ENCODE measurements around the gene OPCML. TPM values are rescaled to one million over a fixed set of nuclear protein-coding genes. Genes with fewer than 3 reads are reported as not detected.

OPCML gene
- polyA plus RNA-seq, 1 donor from 2014 or later: not detected

DNA sequence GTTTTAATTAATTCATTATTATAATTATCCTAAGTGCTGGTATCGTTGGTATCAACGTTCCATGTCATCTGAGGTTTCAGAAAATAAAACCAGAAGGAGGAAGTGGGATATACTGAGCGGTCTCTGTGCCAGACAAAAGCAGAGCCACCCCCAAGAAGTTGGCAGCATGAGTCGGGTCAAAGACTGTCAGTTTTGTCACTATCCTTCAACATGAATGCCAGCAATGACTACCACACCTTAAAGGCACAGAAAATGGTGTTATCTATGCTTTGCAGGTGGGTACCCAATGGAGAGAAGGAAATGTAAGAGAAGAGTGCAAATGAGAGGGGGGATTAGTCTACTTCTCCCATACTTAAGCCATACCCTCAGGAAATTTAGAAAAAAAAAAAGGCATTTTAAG lies 408.5 kb downstream of the OPCML start:
- Mint-ChIP-seq H3K36me3 (no peaks in the 10 kb centered on the region), H3K27ac (no peak overlapping the region), H3K9me3 (no peaks in the 10 kb centered on the region), H3K27me3 (no peaks in the 10 kb centered on the region), H3K4me1 (peaks cover 0 to 1% (median 0%) of the 10 kb centered on the region in 3 donors), H3K4me3 (no peak overlapping the region)

DNA sequence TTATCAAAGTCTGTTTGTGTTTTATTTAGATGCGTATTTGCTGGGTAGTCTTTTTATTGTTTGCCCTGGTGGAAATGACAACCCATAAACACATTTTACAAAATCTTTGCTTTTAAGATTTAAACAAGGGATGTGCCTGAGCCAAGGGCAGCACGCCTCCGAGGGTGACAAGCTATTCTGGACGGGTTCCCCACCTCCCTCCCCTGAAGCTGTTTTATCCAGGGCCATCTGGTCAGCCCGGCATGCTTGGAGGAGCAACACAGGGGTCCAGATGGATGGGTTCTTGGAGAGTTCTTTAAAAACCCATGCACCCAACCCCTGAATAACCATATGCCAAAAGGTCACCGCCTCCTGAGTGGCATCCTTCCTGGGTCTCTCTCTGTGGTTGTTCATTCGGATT lies 408.9 kb downstream of the OPCML start:
- Mint-ChIP-seq H3K36me3 (no peaks in the 10 kb centered on the region), H3K27me3 (no peaks in the 10 kb centered on the region), H3K4me3 (no peak overlapping the region), H3K27ac (no peak overlapping the region), H3K4me1 (peaks cover 0 to 1% (median 0%) of the 10 kb centered on the region in 3 donors), H3K9me3 (no peaks in the 10 kb centered on the region)

DNA sequence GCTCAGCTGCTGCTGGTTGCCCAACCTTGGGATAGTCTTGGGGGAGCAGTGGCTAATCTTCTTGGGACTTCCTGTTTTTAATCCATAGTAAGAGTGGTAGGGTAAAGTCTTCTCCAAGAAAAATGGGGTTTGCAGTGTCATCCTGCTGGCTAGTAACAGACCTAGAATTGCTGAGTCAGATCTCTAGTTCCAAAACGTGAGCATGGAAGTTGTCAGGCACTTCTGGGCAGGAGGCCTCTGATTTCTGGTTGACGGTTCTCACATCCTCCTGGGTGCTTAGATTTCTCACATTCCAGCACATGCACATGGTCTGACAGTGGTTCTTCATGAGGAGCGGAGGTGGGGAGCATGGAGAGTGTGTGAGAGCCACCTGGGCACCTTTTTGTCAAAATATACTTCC lies 410.0 kb downstream of the OPCML start:
- Mint-ChIP-seq H3K27ac (no peak overlapping the region), H3K36me3 (no peaks in the 10 kb centered on the region), H3K9me3 (no peaks in the 10 kb centered on the region), H3K27me3 (no peaks in the 10 kb centered on the region), H3K4me1 (peaks cover 0 to 1% (median 0%) of the 10 kb centered on the region in 3 donors), H3K4me3 (no peak overlapping the region)

DNA sequence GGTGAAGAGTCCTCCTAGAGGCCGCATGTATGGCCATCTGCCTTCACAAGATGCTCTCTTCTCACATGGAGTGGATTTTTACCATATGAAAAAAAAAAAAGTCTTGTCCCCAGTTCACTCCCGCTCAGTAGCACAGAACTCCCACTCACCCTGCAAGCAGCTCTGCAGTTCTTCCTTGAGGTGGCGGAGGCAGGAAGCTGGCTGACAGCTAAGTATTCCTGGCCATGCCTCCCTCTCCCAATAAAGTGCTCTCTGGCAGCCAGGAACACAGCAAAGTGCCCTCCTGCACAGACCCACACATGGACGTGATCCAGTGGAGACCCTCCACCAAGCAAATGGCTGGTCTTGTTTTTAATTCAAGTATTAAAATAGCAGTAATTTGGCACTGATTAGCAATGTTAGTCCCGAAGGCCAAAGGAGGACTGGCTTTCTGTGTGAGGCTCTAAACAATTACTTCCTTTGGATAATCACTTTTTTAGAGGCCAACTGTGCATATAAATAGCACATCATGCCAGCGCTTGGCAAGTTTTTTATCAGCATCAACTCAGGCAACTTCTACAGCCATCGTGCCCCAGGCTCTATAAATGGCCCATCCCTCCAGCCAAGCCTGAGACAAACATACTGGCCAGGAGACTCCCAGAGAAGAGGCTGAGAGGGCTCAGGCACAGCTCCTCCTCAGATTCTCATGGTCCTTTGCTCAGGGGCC lies 413.6 kb downstream of the OPCML start:
- Mint-ChIP-seq H3K27me3 (no peaks in the 10 kb centered on the region), H3K36me3 (no peaks in the 10 kb centered on the region), H3K27ac (no peak overlapping the region), H3K9me3 (no peaks in the 10 kb centered on the region), H3K4me1 (no peaks in the 10 kb centered on the region), H3K4me3 (no peak overlapping the region)

DNA sequence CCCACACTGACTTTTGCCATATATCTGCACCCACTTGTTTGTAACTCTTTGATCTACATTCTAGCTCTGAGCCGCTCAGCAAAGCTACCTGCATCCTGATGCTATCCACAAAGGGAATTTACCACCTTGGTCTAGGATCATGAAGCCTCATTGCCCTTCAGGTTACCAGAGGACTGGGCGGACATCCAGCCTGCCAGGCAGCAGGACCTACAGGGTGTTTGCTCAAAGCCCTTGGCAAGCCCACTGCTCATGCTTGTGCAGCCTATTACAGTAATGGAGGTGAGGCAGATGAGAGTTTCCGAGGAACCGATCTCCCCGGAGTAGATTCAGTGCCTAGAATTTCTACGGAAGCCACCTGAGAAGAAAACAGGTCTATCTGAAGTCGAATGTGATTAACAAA lies 417.2 kb downstream of the OPCML start:
- Mint-ChIP-seq H3K4me3 (no peak overlapping the region), H3K27me3 (no peaks in the 10 kb centered on the region), H3K9me3 (peaks cover 0 to 3% (median 0%) of the 10 kb centered on the region in 3 donors), H3K36me3 (no peaks in the 10 kb centered on the region), H3K27ac (no peak overlapping the region), H3K4me1 (no peaks in the 10 kb centered on the region)

DNA sequence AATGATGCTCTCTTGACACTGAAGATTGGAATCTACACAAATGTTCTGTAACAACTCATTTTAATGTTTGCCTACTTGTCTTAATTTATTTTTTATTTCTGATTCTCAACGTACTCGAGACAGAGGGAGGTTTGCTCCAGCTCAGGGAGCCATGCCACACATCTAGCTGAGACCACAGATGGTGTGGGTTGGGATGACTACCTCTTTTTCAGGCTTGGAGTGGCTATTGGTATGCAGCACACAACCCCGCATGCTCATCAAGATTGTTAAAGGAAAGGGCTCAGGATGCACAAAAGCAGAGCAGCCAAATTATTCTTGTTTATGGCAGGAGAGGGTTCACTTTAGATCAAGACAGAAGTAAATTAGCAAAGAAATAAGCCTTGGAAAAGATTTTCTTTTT lies 424.5 kb downstream of the OPCML start:
- Mint-ChIP-seq H3K27ac (no peak overlapping the region), H3K36me3 (no peaks in the 10 kb centered on the region), H3K4me1 (no peaks in the 10 kb centered on the region), H3K4me3 (no peak overlapping the region), H3K9me3 (peaks cover 0 to 1% (median 0%) of the 10 kb centered on the region in 3 donors), H3K27me3 (no peaks in the 10 kb centered on the region)

DNA sequence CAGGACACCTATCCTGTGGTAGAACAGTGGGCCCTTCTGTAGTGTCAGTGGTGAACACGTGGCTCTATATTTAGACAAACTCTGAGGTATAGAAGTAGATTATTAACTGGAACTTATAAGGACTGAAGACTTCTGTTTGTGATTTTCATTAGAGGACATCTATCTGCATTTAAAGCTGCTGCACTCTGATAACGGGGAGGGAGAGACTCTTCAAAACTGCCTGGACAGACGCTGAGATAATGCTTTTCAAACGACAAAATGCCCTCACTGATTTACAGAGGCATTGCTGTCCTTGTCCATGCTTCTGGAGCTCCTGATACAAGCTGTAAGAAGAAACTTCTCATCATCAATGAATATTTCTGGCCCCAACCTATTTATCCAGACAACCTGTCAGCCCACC lies 425.2 kb downstream of the OPCML start:
- no peak overlapping the region for H3K27ac Mint-ChIP-seq
- peaks cover 0 to 1% (median 0%) of the 10 kb centered on the region in 3 donors for H3K9me3 Mint-ChIP-seq
- no peaks in the 10 kb centered on the region for H3K4me1 Mint-ChIP-seq
- no peaks in the 10 kb centered on the region for H3K27me3 Mint-ChIP-seq
- no peak overlapping the region for H3K4me3 Mint-ChIP-seq
- H3K36me3 Mint-ChIP-seq: no peaks in the 10 kb centered on the region

DNA sequence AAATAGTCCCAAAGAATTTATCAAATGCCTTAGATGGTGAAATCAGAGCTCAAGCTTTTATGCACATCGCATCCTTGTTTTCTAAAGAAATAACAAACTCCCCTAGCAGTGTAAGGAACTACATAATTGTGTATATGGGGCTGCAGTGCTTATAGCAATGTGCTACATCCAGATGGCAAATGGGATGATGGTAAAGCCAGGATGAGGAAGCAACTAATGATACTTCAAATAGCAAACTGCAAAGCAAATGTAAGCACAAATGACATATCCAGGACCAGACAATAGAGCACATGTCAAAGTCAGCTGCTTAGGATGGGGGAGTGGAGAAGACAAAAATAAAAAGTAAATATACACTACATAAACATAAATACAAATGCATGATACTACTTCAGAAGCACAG lies 425.9 kb downstream of the OPCML start:
- no peaks in the 10 kb centered on the region for H3K36me3 Mint-ChIP-seq
- H3K4me1 Mint-ChIP-seq: no peaks in the 10 kb centered on the region
- H3K27ac Mint-ChIP-seq: no peak overlapping the region
- H3K4me3 Mint-ChIP-seq: no peak overlapping the region
- no peaks in the 10 kb centered on the region for H3K27me3 Mint-ChIP-seq
- peaks cover 0 to 1% (median 0%) of the 10 kb centered on the region in 3 donors for H3K9me3 Mint-ChIP-seq

DNA sequence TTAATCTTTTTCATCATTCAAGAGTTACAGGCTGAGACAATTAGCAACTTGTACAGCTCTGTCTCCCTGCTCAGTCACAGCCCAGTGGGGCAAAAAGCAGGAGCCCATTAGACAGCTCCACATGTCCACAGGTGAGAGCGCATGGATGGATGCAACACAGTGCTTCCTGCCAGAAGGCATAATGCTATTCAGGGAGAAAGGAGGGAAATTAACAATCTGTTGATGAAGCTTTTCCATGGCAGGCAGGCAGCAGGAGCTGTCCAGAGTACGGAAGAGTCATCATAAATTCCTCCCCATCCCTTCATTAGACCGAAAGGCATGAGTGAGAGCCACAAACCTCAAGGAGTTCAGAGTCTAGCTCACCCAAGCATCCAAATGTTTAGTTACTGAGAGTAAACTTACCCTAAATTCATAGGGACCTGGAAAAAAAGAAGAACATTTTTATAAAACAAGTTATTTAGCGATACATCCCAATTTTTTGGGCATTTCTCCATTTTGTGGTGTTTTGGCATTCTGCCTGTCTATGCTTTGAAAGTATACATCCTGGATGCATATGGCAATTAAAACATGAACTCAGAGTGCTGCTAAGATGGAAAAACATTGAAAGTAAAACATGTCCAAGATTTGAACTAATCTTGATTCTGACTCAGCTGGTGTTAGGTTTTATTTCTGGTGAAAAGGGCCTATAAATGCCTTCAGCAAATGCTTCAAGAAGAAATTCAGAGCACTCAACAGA lies 428.1 kb downstream of the OPCML start:
- Mint-ChIP-seq H3K36me3 (no peaks in the 10 kb centered on the region), H3K4me3 (no peak overlapping the region), H3K4me1 (no peaks in the 10 kb centered on the region), H3K9me3 (peaks cover 0 to 5% (median 1%) of the 10 kb centered on the region in 3 donors), H3K27me3 (no peaks in the 10 kb centered on the region), H3K27ac (no peak overlapping the region)

DNA sequence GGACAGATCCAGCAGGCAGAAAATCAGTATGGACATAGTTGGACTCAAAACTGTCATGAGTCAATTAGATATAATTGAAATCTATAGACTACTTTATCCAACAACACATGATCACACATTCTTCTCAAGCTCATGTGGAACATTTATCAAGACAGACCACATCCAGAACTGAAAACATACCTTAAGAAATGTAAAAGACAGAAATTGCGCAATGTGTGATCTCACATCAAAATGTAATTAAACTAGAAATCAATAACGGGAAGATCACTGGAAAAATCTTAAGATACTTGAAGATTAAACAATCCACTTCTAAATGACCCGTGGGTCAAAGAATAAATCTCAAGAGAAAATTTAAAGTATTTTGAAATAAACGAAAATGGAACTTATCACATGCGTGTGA lies 435.3 kb downstream of the OPCML start:
- Mint-ChIP-seq H3K4me1 (no peaks in the 10 kb centered on the region), H3K9me3 (peaks cover 4 to 25% (median 6%) of the 10 kb centered on the region in 3 donors), H3K4me3 (no peak overlapping the region), H3K27me3 (no peaks in the 10 kb centered on the region), H3K36me3 (peaks cover 2% of the 10 kb centered on the region), H3K27ac (no peak overlapping the region)

DNA sequence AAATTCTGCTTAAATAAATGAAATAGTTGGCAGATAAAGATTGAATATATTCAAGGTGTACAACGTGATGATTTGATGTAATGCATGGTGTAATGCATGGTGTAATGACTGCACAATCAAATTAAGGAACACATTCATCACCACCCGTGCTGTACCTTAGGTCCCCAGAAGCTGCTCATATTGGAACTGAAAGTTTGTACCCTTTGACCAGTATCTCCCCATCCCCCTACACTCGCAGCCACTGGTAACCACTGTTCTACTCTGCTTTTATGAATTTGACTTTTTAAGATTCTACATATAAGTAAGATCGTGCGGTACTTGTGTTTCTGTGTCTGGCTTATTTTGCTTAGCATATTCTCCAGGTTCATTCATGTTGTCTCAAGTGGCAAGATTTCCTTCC lies 445.8 kb downstream of the OPCML start:
- Mint-ChIP-seq H3K27ac (no peak overlapping the region), H3K36me3 (no peaks in the 10 kb centered on the region), H3K4me1 (peaks cover 0 to 2% (median 0%) of the 10 kb centered on the region in 3 donors), H3K9me3 (peaks cover 0 to 7% (median under 1%) of the 10 kb centered on the region in 3 donors), H3K27me3 (peaks cover 30% of the 10 kb centered on the region), H3K4me3 (no peak overlapping the region)

DNA sequence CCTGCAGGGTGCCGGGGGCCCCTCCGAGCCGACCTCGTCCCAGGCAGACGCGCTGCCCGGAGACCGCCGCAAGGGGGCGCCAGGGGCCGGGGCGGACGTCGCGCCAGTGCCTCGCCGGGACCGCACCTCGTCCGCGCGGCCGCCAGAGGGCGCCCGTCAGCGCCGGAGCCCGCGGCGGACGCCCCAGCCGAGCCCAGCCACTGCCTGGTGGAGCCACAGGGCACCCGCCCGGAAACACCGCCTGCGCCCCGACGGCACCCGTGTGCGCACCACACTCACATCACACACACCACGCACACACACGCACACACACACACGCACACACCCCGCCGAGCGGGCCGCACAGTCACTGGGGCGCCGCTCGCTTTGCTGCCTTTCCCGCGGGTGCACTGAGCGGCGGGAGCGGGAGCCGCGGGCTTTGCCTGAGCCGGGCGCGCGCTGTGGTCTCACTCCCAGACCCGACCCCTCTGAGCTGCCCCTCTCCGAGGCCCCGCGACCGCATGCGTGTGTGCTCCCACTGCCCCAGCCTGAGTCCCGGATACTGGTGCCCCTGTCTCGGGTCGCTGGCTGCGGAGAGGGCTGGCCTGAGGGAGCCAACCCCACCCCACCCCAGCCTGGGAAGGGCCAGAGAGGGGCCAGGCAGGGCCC lies 449.3 kb downstream of the OPCML start:
- peaks cover 30% of the 10 kb centered on the region for H3K27me3 Mint-ChIP-seq
- H3K9me3 Mint-ChIP-seq: peaks cover 0 to 3% (median 3%) of the 10 kb centered on the region in 3 donors
- H3K36me3 Mint-ChIP-seq: no peaks in the 10 kb centered on the region
- no peak overlapping the region for H3K4me3 Mint-ChIP-seq
- peaks cover 0 to 2% (median 0%) of the 10 kb centered on the region in 3 donors for H3K4me1 Mint-ChIP-seq
- H3K27ac Mint-ChIP-seq: no peak overlapping the region

DNA sequence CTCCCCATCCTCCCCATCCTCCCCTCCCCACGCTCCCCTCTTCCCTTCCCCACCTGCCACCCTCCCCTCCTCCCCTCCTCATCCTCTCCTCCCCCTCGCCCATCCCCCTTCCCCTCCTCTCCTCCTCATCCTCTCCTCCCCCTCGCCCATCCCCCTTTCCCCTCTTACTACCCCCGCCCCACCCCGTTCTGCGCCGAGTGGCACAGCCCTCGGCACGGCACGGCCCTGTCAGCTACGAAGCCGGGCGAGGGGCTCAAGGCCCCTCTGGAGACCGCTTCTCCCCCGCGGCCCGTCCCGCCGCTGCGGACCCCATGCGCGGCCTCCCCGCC lies 449.9 kb downstream of the OPCML start:
- H3K27ac Mint-ChIP-seq: no peak overlapping the region
- H3K27me3 Mint-ChIP-seq: peaks cover 26% of the 10 kb centered on the region
- H3K36me3 Mint-ChIP-seq: no peaks in the 10 kb centered on the region
- H3K4me3 Mint-ChIP-seq: no peak overlapping the region
- peaks cover 0 to 3% (median 3%) of the 10 kb centered on the region in 3 donors for H3K9me3 Mint-ChIP-seq
- H3K4me1 Mint-ChIP-seq: peaks cover 0 to 2% (median 0%) of the 10 kb centered on the region in 3 donors

DNA sequence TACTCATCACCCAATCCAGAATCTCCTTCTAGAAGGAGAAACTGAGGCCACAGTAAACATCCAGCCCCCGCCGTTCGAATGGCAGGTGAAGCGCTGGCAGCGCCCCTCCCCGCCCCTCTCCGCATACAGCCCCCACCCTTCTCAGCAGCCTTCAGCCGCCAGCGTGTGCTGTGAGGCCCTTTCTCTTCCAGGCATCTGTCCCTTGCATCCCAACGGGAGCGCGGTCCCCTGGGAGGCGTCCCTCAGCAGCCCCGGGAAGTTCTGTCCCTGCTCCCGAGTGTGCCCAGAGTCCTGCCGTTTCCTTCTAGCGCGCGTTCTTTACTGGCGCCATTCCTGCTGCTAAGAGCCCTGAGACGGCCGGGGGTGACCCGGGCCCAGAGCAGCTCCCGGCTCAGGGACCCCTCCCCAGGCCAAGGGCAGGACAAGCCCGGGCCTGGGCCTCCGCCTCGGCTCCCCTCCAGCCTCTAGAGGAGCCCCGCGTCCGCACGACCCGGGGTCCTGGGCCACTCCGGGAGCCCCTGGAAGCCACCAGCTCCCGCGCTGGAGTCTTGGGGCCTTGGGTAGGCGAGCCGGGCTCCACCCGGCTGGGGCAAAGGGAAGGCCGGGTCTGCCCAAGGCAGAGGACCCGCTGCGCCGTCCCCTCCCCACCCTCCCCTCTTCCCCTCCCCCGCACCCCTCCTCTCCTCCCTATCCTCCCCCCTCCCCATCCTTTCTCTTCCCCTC lies 450.4 kb downstream of the OPCML start:
- peaks cover 28% of the 10 kb centered on the region for H3K27me3 Mint-ChIP-seq
- no peak overlapping the region for H3K4me3 Mint-ChIP-seq
- peaks cover 0 to 2% (median 0%) of the 10 kb centered on the region in 3 donors for H3K4me1 Mint-ChIP-seq
- peaks cover 0 to 3% (median 3%) of the 10 kb centered on the region in 3 donors for H3K9me3 Mint-ChIP-seq
- no peaks in the 10 kb centered on the region for H3K36me3 Mint-ChIP-seq
- no peak overlapping the region for H3K27ac Mint-ChIP-seq

DNA sequence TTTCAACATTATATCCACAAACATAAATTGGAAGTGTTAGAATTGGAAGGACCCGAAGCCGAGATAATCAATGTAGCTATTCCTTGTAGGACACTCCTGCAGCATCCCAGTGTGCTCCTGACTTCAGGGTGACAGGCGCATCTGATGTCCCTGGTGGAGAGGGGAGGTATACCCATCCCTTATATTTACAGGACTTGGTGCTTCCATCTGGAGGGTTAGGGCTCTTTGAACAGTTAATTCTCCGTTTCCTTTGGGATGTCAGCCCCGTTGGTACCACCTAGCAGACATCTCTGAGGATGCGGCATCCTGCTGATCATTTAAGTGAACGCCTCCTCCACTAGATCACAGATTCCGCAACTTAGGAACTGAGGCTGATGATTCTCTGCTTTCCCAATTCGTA lies 451.3 kb downstream of the OPCML start:
- H3K27me3 Mint-ChIP-seq: peaks cover 25% of the 10 kb centered on the region
- peaks cover 0 to 3% (median 3%) of the 10 kb centered on the region in 3 donors for H3K9me3 Mint-ChIP-seq
- H3K4me3 Mint-ChIP-seq: no peak overlapping the region
- no peak overlapping the region for H3K27ac Mint-ChIP-seq
- no peaks in the 10 kb centered on the region for H3K36me3 Mint-ChIP-seq
- peaks cover 0 to 2% (median 0%) of the 10 kb centered on the region in 3 donors for H3K4me1 Mint-ChIP-seq
